HepG2 (cell line): ENCODE measurements around the gene CERS4. TPM values are rescaled to one million over a fixed set of nuclear protein-coding genes. Genes with fewer than 3 reads are reported as not detected.
A peak's percentile ranks its signal among the peaks of the same experiment; 100 is the strongest.

Source experiments
- ADNP ChIP-seq: sonication (generic); formaldehyde crosslinking; IDR thresholded peaks from 2 replicates; pipeline ENCODE4 v1.4.0; 2020; ENCODE audit warnings: missing genetic modification reagents
- CREM ChIP-seq, 2 experiments: sonication (generic) in 1 of 2; formaldehyde crosslinking in 1 of 2; IDR thresholded peaks; 2 replicates each; pipeline versions ENCODE4 v1.4.0 to v1.6.1; 2016 to 2020; ENCODE audit warnings: antibody characterized with exemption in 1 of 2, mild to moderate bottlenecking in 1 of 2, missing genetic modification reagents in 1 of 2
- EP300 ChIP-seq, 3 experiments: sonication (generic) in 1 of 3; formaldehyde crosslinking in 1 of 3; IDR thresholded peaks; 2 replicates each; pipeline versions ENCODE4 v1.5.1 to v1.6.1; 2011 to 2020; ENCODE audit warnings: low read depth in 2 of 3, low read length in 2 of 3, borderline replicate concordance in 1 of 3, improper control_type of control experiment in 1 of 3, mild to moderate bottlenecking in 1 of 3, missing genetic modification reagents in 1 of 3, moderate library complexity in 1 of 3
- HMG20A ChIP-seq: IDR thresholded peaks from 2 replicates; pipeline ENCODE4 v1.6.1; 2016; ENCODE audit warnings: borderline replicate concordance
- LCORL ChIP-seq, 2 experiments: fragments of 450-650 bp in 1 of 2; sonication (generic) in 1 of 2; formaldehyde crosslinking in 1 of 2; IDR thresholded peaks; 2 replicates each; pipeline versions ENCODE4 v1.5.0 to v1.6.1; 2017 to 2020; ENCODE audit warnings: antibody characterized with exemption in 1 of 2, missing genetic modification reagents in 1 of 2
- MAFK ChIP-seq, 2 experiments: IDR thresholded peaks in 1 of 2; conservative IDR thresholded peaks in 1 of 2; 2 replicates each; pipeline ENCODE4 v1.6.1; 2011; ENCODE audit warnings: improper control_type of control experiment in 2 of 2, low read length in 2 of 2
- MTF1 ChIP-seq: sonication (generic); formaldehyde crosslinking; IDR thresholded peaks from 2 replicates; pipeline ENCODE4 v1.5.0; 2020; ENCODE audit warnings: missing genetic modification reagents
- POLR2G ChIP-seq: fragments of 200-400 bp; formaldehyde crosslinking; IDR thresholded peaks from 2 replicates; pipeline ENCODE4 v1.6.1; 2018; ENCODE audit warnings: mild to moderate bottlenecking, low read depth, low read length, moderate library complexity
- TMF1 ChIP-seq: sonication (generic); formaldehyde crosslinking; IDR thresholded peaks from 2 replicates; pipeline ENCODE4 v1.8.1; 2022; ENCODE audit warnings: low read depth, missing genetic modification reagents
- ZNF12 ChIP-seq: sonication (generic); formaldehyde crosslinking; IDR thresholded peaks from 2 replicates; pipeline ENCODE4 v1.5.0; 2020; ENCODE audit warnings: missing genetic modification reagents
- ZNF180 ChIP-seq: sonication (generic); formaldehyde crosslinking; IDR thresholded peaks from 2 replicates; pipeline ENCODE4 v1.4.0; 2020; ENCODE audit warnings: low read depth, missing genetic modification reagents, borderline replicate concordance
- ZNF235 ChIP-seq: sonication (generic); formaldehyde crosslinking; IDR thresholded peaks from 2 replicates; pipeline ENCODE4 v1.8.1; 2023; ENCODE audit warnings: mild to moderate bottlenecking, missing genetic modification reagents, borderline replicate concordance
- ZNF432 ChIP-seq: sonication (generic); formaldehyde crosslinking; IDR thresholded peaks from 2 replicates; pipeline ENCODE4 v1.5.0; 2020; ENCODE audit warnings: missing genetic modification reagents, mild to moderate bottlenecking, borderline replicate concordance
- ZNF460 ChIP-seq: sonication (generic); formaldehyde crosslinking; IDR thresholded peaks from 2 replicates; pipeline ENCODE4 v1.5.1; 2020; ENCODE audit warnings: missing genetic modification reagents, mild to moderate bottlenecking, borderline replicate concordance
- ZNF7 ChIP-seq: IDR thresholded peaks from 2 replicates; pipeline ENCODE4 v1.6.1; 2016; ENCODE audit warnings: missing biosample characterization, missing genetic modification reagents
- ZNF773 ChIP-seq: sonication (generic); formaldehyde crosslinking; IDR thresholded peaks from 2 replicates; pipeline ENCODE4 v1.4.0; 2020; ENCODE audit warnings: missing genetic modification reagents, borderline replicate concordance
- ZNF850 ChIP-seq: sonication (generic); formaldehyde crosslinking; conservative IDR thresholded peaks from 2 replicates; pipeline ENCODE4 v1.9.0; 2021; ENCODE audit warnings: mild to moderate bottlenecking, missing genetic modification reagents
- polyA plus RNA-seq, 8 experiments: library from polyadenylated mRNA; depleted of rRNA in 3 of 8; stranded (reverse) in 7 of 8; unstranded in 1 of 8; fragments of >200 nt; fragmentation: Illumina TruSeq in 4 of 8; extraction: Trizol in 4 of 8; gene quantifications; 2 replicates each; pipeline versions ENCODE4 v1.2.1 to v1.2.3, GENCODE V29; 2011 to 2016; ENCODE audit warnings: low read depth in 4 of 8, missing spikeins in 1 of 8, mixed read lengths in 1 of 8; ENCODE audit not compliant: insufficient read depth in 1 of 8
- total RNA-seq, 5 experiments: library from RNA; depleted of rRNA; stranded (reverse); fragments of >200 nt; fragmentation: Illumina TruSeq; extraction: Trizol; gene quantifications; 2 replicates each; pipeline ENCODE4 v1.2.3, GENCODE V29; 2016; ENCODE audit warnings: low read depth in 1 of 5
- TF ChIP-seq, protein P1 (sequence below): sonication (generic); formaldehyde crosslinking; IDR thresholded peaks from 2 replicates; pipeline ENCODE4 v1.5.1; 2020; ENCODE audit warnings: missing genetic modification reagents, mild to moderate bottlenecking, borderline replicate concordance
- TF ChIP-seq, protein P2 (sequence below): sonication (generic); formaldehyde crosslinking; IDR thresholded peaks from 2 replicates; pipeline ENCODE4 v1.4.0; 2020; ENCODE audit warnings: missing genetic modification reagents
- TF ChIP-seq, protein P3 (sequence below): IDR thresholded peaks from 2 replicates; pipeline ENCODE4 v1.6.1; 2018; ENCODE audit warnings: missing genetic modification reagents, mild to moderate bottlenecking, missing compliant biosample characterization
- TF ChIP-seq, protein P4 (sequence below): IDR thresholded peaks from 2 replicates; pipeline ENCODE4 v1.6.1; 2018; ENCODE audit warnings: missing genetic modification reagents
- TF ChIP-seq, protein P5 (sequence below): sonication (generic); formaldehyde crosslinking; IDR thresholded peaks from 2 replicates; pipeline ENCODE4 v1.5.0; 2020; ENCODE audit warnings: missing genetic modification reagents

Gene CERS4
- total and polyA plus RNA-seq, 2 of the 13 experiments (the other 11 are each of a cell fraction or from before 2014, with no cell fraction given): 74.7 to 83.5 TPM

DNA sequence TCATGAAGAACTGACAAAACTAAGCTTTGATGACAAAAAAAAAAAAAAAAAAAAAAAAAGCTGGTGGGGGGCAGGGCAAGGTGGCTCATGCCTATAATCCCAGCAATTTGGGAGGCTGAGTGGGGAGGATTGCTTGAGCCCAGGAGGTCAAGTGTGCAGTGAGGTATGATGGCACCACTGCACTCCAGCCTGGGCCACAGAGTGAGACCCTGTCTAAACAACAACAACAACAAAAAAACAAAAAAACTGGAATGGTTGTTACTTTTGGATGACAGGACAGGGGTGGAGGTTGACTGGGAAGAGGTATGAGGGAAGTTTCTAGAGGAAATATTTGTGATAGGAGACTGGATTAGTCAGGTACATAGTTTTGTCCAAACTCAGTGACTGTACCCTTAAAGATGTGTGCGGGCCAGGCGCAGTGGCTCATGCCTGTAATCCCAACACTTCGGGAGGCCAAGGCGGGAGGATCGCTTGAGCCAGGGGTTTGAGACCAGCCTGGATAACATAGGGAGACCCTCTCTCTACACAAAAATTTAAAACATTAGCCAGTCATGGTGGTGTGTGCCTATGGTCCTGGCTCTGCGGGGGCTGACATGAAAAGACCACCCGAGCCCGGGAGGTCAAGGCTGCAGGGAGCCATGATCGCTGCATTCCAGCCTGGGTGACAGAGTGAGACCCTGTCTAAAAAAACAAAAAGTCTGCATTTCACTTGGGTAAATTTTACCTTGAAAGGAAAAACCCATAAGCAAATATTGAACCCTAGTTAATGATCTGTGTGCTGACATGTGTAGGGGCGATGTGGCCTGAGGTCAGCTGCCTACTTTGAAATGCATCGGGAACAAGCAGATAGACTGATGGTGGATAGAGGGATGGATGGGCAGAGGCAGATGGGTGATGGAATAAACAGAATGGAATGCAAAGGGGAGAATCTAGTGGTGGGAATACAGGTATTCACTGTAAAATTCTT is 37.0 kb downstream of the CERS4 start (continued):
- TF ChIP-seq, protein P1, sequence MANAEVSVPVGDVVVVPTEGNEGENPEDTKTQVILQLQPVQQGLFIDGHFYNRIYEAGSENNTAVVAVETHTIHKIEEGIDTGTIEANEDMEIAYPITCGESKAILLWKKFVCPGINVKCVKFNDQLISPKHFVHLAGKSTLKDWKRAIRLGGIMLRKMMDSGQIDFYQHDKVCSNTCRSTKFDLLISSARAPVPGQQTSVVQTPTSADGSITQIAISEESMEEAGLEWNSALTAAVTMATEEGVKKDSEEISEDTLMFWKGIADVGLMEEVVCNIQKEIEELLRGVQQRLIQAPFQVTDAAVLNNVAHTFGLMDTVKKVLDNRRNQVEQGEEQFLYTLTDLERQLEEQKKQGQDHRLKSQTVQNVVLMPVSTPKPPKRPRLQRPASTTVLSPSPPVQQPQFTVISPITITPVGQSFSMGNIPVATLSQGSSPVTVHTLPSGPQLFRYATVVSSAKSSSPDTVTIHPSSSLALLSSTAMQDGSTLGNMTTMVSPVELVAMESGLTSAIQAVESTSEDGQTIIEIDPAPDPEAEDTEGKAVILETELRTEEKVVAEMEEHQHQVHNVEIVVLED (CRISPR knock-in tag): peak; percentile 45; the same call in 1 of the 2 replicates
- TF ChIP-seq TMF1 (CRISPR knock-in tag) (no peak), ZNF180 (CRISPR knock-in tag) (no peak), ZNF773 (CRISPR knock-in tag) (no peak), ZNF432 (CRISPR knock-in tag) (no peak), ZNF460 (CRISPR knock-in tag) (peak; percentile 37; the same call in 1 of the 2 replicates), ZNF7 (peak; percentile 51; the same call in 1 of the 2 replicates), MTF1 (CRISPR knock-in tag) (no peak), ADNP (peak; percentile 17; the same call in 1 of the 2 replicates), CREM (IDR thresholded peaks at IDR 0.05) (peak; percentile 82), CREM (CRISPR knock-in tag; IDR thresholded peaks at IDR 0.05) (no peak), LCORL (IDR thresholded peaks at IDR 0.05) (peak; percentile 58), LCORL (CRISPR knock-in tag; IDR thresholded peaks at IDR 0.05) (peak; percentile 95), EP300 (IDR thresholded peaks at IDR 0.05; ENCODE audit: low read depth in 2 of 2, low read length in 2 of 2) (peak in 1 of 2 experiments; percentile 96; a peak in 2 of 4 replicates), EP300 (CRISPR knock-in tag; IDR thresholded peaks at IDR 0.05; ENCODE audit: borderline replicate concordance) (peak; percentile 86), MAFK (conservative IDR thresholded peaks at IDR 0.05 in 1 of 2, IDR thresholded peaks at IDR 0.05 in 1 of 2; ENCODE audit: low read length in 2 of 2) (peak in 1 of 2 experiments; percentile 33; a peak in 2 of 4 replicates), ZNF850 (no peak), ZNF235 (CRISPR knock-in tag) (no peak), POLR2G (peak; percentile 52), HMG20A (CRISPR knock-in tag) (peak; percentile 86; the same call in 1 of the 2 replicates), ZNF12 (CRISPR knock-in tag) (0 out of 2 replicates have a peak, but pooled peaks have one; percentile 23)
- TF ChIP-seq, protein P2, sequence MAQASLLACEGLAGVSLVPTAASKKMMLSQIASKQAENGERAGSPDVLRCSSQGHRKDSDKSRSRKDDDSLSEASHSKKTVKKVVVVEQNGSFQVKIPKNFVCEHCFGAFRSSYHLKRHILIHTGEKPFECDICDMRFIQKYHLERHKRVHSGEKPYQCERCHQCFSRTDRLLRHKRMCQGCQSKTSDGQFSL: no peak
- TF ChIP-seq, protein P3, sequence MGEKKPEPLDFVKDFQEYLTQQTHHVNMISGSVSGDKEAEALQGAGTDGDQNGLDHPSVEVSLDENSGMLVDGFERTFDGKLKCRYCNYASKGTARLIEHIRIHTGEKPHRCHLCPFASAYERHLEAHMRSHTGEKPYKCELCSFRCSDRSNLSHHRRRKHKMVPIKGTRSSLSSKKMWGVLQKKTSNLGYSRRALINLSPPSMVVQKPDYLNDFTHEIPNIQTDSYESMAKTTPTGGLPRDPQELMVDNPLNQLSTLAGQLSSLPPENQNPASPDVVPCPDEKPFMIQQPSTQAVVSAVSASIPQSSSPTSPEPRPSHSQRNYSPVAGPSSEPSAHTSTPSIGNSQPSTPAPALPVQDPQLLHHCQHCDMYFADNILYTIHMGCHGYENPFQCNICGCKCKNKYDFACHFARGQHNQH: peak; percentile 58; the same call in 1 of the 2 replicates
- TF ChIP-seq, protein P4, sequence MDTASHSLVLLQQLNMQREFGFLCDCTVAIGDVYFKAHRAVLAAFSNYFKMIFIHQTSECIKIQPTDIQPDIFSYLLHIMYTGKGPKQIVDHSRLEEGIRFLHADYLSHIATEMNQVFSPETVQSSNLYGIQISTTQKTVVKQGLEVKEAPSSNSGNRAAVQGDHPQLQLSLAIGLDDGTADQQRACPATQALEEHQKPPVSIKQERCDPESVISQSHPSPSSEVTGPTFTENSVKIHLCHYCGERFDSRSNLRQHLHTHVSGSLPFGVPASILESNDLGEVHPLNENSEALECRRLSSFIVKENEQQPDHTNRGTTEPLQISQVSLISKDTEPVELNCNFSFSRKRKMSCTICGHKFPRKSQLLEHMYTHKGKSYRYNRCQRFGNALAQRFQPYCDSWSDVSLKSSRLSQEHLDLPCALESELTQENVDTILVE (CRISPR knock-in tag): 0 out of 2 replicates have a peak, but pooled peaks have one; percentile 29
- TF ChIP-seq, protein P5, sequence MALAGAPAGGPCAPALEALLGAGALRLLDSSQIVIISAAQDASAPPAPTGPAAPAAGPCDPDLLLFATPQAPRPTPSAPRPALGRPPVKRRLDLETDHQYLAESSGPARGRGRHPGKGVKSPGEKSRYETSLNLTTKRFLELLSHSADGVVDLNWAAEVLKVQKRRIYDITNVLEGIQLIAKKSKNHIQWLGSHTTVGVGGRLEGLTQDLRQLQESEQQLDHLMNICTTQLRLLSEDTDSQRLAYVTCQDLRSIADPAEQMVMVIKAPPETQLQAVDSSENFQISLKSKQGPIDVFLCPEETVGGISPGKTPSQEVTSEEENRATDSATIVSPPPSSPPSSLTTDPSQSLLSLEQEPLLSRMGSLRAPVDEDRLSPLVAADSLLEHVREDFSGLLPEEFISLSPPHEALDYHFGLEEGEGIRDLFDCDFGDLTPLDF (CRISPR knock-in tag): no peak
